Breast epithelium (tissue), 4 donors: ENCODE data around the gene ABTB2. TPM values are rescaled to one million over a fixed set of nuclear protein-coding genes. Genes with fewer than 3 reads are reported as not detected.
"Not testable (repeated sequence)": the region's sequence is repeated elsewhere in the genome, so short reads cannot be mapped to it uniquely, and the experiment has no call there.

Source experiments
- DNase-seq, 2 donors: peaks; one replicate each; pipeline ENCODE4 v3.0.0-alpha.2; 2019; ENCODE audit warnings: low spot score in 2 of 2
- H3K27ac ChIP-seq, 2 donors: fragments of 200-600 bp; sonication (generic) in 1 of 2; one replicate each; pipeline ENCODE4 v1.5.1; 2016 to 2019; ENCODE audit warnings: mild to moderate bottlenecking in 1 of 2
- H3K27me3 ChIP-seq, 2 donors: fragments of 200-600 bp; sonication (generic) in 1 of 2; one replicate each; pipeline versions ENCODE4 v1.5.1 to v1.6.0; 2017 to 2019; ENCODE audit warnings: control low read depth in 1 of 2, mild to moderate bottlenecking in 1 of 2
- H3K36me3 ChIP-seq: fragments of 200-600 bp; one replicate; pipeline ENCODE4 v1.5.1; 2019
- H3K4me1 ChIP-seq, 2 donors: fragments of 200-600 bp; sonication (generic); one replicate each; pipeline ENCODE4 v1.5.1; 2016 to 2019; ENCODE audit warnings: control low read depth in 1 of 2
- H3K4me3 ChIP-seq, 3 donors: fragments of 200-600 bp; sonication (generic); 1 replicate in 2 of 3; 2 replicates in 1 of 3; pipeline ENCODE4 v1.5.1; 2016 to 2019; ENCODE audit warnings: mild to moderate bottlenecking in 3 of 3, moderate library complexity in 2 of 3
- H3K9me3 ChIP-seq, 2 donors: fragments of 200-600 bp; sonication (generic) in 1 of 2; one replicate each; pipeline ENCODE4 v1.5.1; 2016 to 2019; ENCODE audit warnings: control low read depth in 1 of 2
- POLR2A ChIP-seq: fragments of 450-650 bp; IDR thresholded peaks from one replicate; pipeline ENCODE4 v1.6.1; 2016; ENCODE audit warnings: antibody characterized with exemption, mild to moderate bottlenecking, moderate library complexity
- POLR2AphosphoS5 ChIP-seq, 3 donors: sonication (generic); formaldehyde crosslinking; IDR thresholded peaks; one replicate each; pipeline ENCODE4 v1.6.1; 2017; ENCODE audit warnings: antibody characterized with exemption in 3 of 3
- intact Hi-C: fragments of 100-400 bp; cut with DNase I; formaldehyde crosslinking; loops from one replicate; pipeline ENCODE4 v1.15.1; 2023; ENCODE audit warnings: low total_unique reads
- total RNA-seq, 3 donors: library from RNA; depleted of rRNA; stranded (reverse); fragments of >200 nt; gene quantifications; one replicate each; pipeline ENCODE4 v1.1.0, GENCODE V29; 2016
- TF ChIP-seq, protein P1 (sequence below), 3 donors: fragments of 450-650 bp; IDR thresholded peaks; one replicate each; pipeline ENCODE4 v1.5.1; 2016 to 2017; ENCODE audit warnings: antibody characterized with exemption in 3 of 3, mild to moderate bottlenecking in 3 of 3, moderate library complexity in 3 of 3

Gene ABTB2
- total RNA-seq, 3 donors from 2014 or later, result 1.3 to 5.6 (median 1.9) TPM

DNA sequence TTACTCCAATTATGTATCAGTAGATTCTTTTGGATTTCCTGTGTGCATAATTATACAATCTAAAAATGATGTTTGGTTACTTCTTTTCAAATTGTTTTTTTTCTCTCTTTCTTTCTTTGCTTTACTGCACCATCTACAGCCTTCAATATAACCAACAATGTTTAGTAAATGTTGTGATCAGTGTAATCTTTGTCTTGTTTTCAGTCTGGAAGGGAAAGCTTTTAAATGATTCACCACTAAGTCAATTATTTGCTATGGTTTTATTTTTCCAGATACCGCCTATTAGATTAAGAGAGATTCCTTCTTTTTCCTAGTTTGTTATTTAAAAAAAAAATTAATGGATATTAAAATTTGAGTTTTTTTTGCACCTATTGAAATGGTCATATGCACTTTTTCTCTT lies 29.8 kb upstream of the ABTB2 start:
- DNase-seq, result no peak
- no peaks in the 10 kb centered on the region for H3K9me3 ChIP-seq
- no peak overlapping the region for H3K27ac ChIP-seq
- H3K4me1 ChIP-seq, result no peaks in the 10 kb centered on the region
- TF ChIP-seq, protein P1, sequence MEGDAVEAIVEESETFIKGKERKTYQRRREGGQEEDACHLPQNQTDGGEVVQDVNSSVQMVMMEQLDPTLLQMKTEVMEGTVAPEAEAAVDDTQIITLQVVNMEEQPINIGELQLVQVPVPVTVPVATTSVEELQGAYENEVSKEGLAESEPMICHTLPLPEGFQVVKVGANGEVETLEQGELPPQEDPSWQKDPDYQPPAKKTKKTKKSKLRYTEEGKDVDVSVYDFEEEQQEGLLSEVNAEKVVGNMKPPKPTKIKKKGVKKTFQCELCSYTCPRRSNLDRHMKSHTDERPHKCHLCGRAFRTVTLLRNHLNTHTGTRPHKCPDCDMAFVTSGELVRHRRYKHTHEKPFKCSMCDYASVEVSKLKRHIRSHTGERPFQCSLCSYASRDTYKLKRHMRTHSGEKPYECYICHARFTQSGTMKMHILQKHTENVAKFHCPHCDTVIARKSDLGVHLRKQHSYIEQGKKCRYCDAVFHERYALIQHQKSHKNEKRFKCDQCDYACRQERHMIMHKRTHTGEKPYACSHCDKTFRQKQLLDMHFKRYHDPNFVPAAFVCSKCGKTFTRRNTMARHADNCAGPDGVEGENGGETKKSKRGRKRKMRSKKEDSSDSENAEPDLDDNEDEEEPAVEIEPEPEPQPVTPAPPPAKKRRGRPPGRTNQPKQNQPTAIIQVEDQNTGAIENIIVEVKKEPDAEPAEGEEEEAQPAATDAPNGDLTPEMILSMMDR (IDR thresholded peaks at IDR 0.05), result no peak
- intact Hi-C loops, result no loop called here
- no peaks in the 10 kb centered on the region for H3K27me3 ChIP-seq
- no peaks in the 10 kb centered on the region for H3K36me3 ChIP-seq
- H3K4me3 ChIP-seq, result no peak overlapping the region

DNA sequence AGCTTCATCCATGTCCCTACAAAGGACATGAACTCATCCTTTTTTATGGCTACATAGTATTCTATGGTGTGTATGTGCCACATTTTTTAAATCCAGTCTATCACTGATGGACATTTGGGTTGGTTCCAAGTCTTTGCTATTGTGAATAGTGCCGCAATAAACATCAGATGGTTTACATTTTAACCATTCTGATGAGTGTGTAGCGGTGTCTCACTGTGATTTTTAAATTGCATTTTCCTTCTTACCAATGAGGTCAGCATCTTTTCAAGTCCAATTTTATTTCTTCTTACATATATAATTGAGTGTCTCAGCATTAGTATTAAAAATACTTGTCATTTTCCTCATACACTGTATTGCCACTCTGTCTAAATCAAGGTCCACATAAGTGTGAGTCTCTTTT lies 28.5 kb upstream of the ABTB2 start:
- DNase-seq, H3K4me3 ChIP-seq, intact Hi-C loops, H3K36me3 ChIP-seq, H3K27ac ChIP-seq, H3K9me3 ChIP-seq, H3K27me3 ChIP-seq, H3K4me1 ChIP-seq: not testable (repeated sequence)

DNA sequence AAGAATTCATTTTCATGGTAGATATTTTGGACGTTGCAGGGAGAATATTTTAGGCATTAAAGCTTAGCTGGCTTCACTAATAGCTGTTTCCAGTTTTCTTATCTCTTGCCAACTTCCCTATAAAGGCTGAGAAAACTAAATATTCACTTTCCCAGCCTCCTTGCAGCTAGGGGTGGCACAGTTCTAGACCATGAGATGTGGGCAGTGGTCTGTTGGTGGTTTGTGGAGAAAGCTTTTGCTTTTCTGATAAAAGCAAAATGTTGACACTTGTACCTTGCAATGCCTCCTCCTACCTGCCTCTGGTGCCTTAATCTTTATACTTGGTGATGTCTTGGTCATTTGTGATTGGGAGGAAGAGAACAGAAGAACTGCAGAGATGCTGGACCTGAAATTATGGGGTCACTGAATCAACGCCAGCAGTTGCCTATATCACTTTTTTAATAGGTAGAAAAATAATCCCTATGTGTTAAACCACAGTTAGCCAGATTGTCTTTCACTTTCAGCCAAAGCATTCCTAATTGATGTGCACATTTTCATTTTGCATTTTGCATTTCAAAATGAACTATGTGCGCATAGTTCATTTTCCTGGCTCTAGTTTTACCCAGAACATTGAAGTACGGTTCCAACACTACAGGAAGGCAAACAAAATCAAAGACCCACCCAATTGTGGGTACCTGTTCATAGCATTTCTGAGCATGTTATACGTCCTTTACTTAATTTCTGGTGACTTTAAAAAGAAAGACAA lies 24.9 kb upstream of the ABTB2 start:
- H3K27me3 ChIP-seq, result no peaks in the 10 kb centered on the region
- H3K27ac ChIP-seq, result no peak overlapping the region
- H3K4me3 ChIP-seq, result no peak overlapping the region
- TF ChIP-seq POLR2AphosphoS5 (IDR thresholded peaks at IDR 0.05) (no peak), POLR2A (no peak)
- TF ChIP-seq, protein P1 (IDR thresholded peaks at IDR 0.05), result no peak
- H3K9me3 ChIP-seq, result peaks cover 0 to 5% of the 10 kb centered on the region in 2 donors
- DNase-seq, result no peak
- intact Hi-C loops, result loop anchor here (5.0 kb wide), 1 partner anchor 1035 kb away; no protein-coding TSS in a partner anchor
- no peaks in the 10 kb centered on the region for H3K4me1 ChIP-seq
- H3K36me3 ChIP-seq, result no peaks in the 10 kb centered on the region

DNA sequence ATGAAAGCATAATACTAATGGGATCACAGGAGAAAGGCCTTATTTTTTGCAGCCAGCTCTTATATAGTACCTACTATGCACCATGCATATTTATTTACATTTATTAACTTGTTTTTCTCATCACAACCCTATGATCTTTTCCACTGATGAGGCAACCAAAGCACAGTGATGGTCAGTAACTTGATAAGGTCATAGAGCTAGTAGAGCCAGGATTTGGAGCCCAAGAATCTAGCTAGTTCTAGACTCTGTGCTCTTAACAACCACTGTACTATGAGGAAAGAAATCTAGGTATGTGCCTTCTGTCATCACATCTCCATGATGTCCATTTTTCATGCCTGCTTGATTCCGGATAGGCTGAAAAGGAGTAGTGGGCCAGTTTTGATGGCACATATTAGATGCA lies 24.0 kb upstream of the ABTB2 start:
- TF ChIP-seq, protein P1 (IDR thresholded peaks at IDR 0.05), result no peak
- no peak for TF ChIP-seq POLR2A
- TF ChIP-seq POLR2AphosphoS5 (IDR thresholded peaks at IDR 0.05), result no peak
- Histone ChIP-seq H3K9me3 (peaks cover 6 to 14% of the 10 kb centered on the region in 2 donors), H3K4me3 (no peak overlapping the region), H3K36me3 (no peaks in the 10 kb centered on the region), H3K27ac (no peak overlapping the region), H3K27me3 (no peaks in the 10 kb centered on the region), H3K4me1 (no peaks in the 10 kb centered on the region)
- intact Hi-C loops, result loop anchor here (5.0 kb wide), 1 partner anchor 1034 kb away; no protein-coding TSS in a partner anchor
- DNase-seq, result no peak

DNA sequence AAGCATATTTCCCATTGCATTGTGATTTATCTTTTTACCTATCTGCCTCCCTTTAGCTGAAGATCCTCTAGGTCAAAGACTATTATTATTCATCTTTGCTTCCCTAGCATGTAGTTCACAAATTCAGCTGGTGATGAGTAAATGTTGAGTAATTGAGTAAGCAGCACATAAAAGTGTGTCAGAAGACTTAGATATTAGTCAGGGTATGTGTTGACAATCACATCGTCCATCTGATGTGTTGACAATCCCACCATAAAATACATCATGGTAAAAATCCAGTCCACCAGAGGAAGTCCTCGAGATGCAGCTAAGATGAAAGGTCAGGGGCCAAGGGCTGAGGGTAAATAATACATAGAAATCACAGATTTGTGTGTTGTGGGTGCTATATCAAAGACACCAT lies 22.9 kb upstream of the ABTB2 start:
- peaks cover 11 to 16% of the 10 kb centered on the region in 2 donors for H3K9me3 ChIP-seq
- TF ChIP-seq, protein P1 (IDR thresholded peaks at IDR 0.05), result no peak
- TF ChIP-seq POLR2AphosphoS5 (IDR thresholded peaks at IDR 0.05) (no peak), POLR2A (no peak)
- no peaks in the 10 kb centered on the region for H3K27me3 ChIP-seq
- no peaks in the 10 kb centered on the region for H3K4me1 ChIP-seq
- no peaks in the 10 kb centered on the region for H3K36me3 ChIP-seq
- DNase-seq, result no peak
- intact Hi-C loops, result loop anchor here (5.0 kb wide), 1 partner anchor 1033 kb away; no protein-coding TSS in a partner anchor
- H3K27ac ChIP-seq, result no peak overlapping the region
- H3K4me3 ChIP-seq, result no peak overlapping the region
